Suprapubic skin (tissue), 4 donors: ENCODE results near the gene TNIP1.

Experiments
- EP300 ChIP-seq: sonication (generic); formaldehyde crosslinking; IDR thresholded peaks from one replicate; pipeline ENCODE4 v1.6.1; 2017; ENCODE audit warnings: antibody characterized with exemption
- POLR2AphosphoS5 ChIP-seq, 3 donors: sonication (generic); formaldehyde crosslinking; IDR thresholded peaks; one replicate each; pipeline ENCODE4 v1.6.1; 2017; ENCODE audit warnings: antibody characterized with exemption in 3 of 3
- TF ChIP-seq, protein P1 (sequence below), 2 donors: fragments of 200-600 bp in 1 of 2; fragments of 450-650 bp in 1 of 2; sonication (generic) in 1 of 2; IDR thresholded peaks; one replicate each; pipeline ENCODE4 v1.5.1; 2016 to 2019; ENCODE audit warnings: antibody characterized with exemption in 2 of 2, mild to moderate bottlenecking in 1 of 2, moderate library complexity in 1 of 2

DNA sequence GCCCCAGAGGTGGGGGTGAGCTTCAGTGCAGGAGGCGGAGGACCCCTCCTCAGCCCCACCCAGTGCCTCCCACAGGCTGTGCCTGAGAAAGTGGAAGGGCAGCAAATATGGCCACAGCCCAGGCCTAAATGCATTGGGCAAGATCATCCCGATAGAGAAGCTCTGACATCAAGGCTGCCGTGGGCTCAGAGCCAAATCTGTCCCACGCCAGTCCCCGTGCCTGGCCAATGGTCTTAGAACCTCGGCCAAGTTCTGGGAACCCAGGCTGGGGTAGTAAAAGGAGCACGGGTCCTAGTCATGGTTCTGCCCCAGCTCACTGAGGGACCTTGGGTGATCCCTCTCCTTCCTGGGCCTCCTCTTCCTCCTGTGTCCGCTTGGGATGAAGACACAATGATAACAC is 27.7 kb upstream of the TNIP1 start:
- TF ChIP-seq, protein P1, sequence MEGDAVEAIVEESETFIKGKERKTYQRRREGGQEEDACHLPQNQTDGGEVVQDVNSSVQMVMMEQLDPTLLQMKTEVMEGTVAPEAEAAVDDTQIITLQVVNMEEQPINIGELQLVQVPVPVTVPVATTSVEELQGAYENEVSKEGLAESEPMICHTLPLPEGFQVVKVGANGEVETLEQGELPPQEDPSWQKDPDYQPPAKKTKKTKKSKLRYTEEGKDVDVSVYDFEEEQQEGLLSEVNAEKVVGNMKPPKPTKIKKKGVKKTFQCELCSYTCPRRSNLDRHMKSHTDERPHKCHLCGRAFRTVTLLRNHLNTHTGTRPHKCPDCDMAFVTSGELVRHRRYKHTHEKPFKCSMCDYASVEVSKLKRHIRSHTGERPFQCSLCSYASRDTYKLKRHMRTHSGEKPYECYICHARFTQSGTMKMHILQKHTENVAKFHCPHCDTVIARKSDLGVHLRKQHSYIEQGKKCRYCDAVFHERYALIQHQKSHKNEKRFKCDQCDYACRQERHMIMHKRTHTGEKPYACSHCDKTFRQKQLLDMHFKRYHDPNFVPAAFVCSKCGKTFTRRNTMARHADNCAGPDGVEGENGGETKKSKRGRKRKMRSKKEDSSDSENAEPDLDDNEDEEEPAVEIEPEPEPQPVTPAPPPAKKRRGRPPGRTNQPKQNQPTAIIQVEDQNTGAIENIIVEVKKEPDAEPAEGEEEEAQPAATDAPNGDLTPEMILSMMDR (IDR thresholded peaks at IDR 0.05) = no peak
- no peak for TF ChIP-seq POLR2AphosphoS5 (IDR thresholded peaks at IDR 0.05)
- TF ChIP-seq EP300 = no peak
